ENCODE results near the gene C2CD2L. TPM values are rescaled to one million over a fixed set of nuclear protein-coding genes. Genes with fewer than 3 reads are reported as not detected.

Gene C2CD2L
- polyA plus RNA-seq, 1 of the 3 experiments (the other 2 are of a cell fraction) = 8.6 TPM

- H3K9me2 ChIP-seq = no peaks in the 10 kb centered on the region
- CTCF ChIA-PET = interaction anchor here (2.0 kb wide), 1 partner anchor 14 kb away, joined by 6 read pairs; the partner anchor contains the start of gene DPAGT1
These were observed 9.1 kb downstream of the C2CD2L start for GRCh38 chr11:119116235-119116594.

More at GRCh38 chr11:119116235-119116594, 9.1 kb downstream of the C2CD2L start:
- no peaks in the 10 kb centered on the region for H4K20me1 ChIP-seq (ENCODE audit: insufficient read depth)
- no peak overlapping the region for H2AFZ ChIP-seq (ENCODE audit: low read depth)
- no peak overlapping the region for H3K4me2 ChIP-seq
- DNase-seq = no peak
- no peaks in the 10 kb centered on the region for H3K9me3 ChIP-seq
- H3K79me2 ChIP-seq (ENCODE audit: insufficient read depth) = no peaks in the 10 kb centered on the region
- whole genome bisulfite sequencing (ENCODE audit: low lambda C conversion rate) = 80% methylated on average over 4 of the region's 10 CpGs
- H3F3A ChIP-seq (replicated peaks; ENCODE audit: insufficient read depth) = peaks cover 12% of the 10 kb centered on the region
- POLR2A ChIA-PET = no interaction called here
- no peak overlapping the region for H3K27ac ChIP-seq (ENCODE audit: low read depth in 2 of 2, low read length in 1 of 2)
- no peak overlapping the region for H3K4me3 ChIP-seq (ENCODE audit: low read depth in 2 of 2, low read length in 1 of 2)
- no peak overlapping the region for H3K9ac ChIP-seq
- peaks cover 0 to 44% of the 10 kb centered on the region in 2 experiments for H3K36me3 ChIP-seq (replicated peaks in 1 of 2; ENCODE audit: control insufficient read depth in 1 of 2, insufficient read depth in 2 of 2, low read length in 1 of 2)
- TF ChIP-seq MXI1 (IDR thresholded peaks at IDR 0.05; ENCODE audit: low read depth, low read length) (no peak), MAX (IDR thresholded peaks at IDR 0.05; ENCODE audit: low read depth) (no peak), MEF2A (IDR thresholded peaks at IDR 0.05; ENCODE audit: borderline replicate concordance, low read depth) (no peak), TEAD4 (IDR thresholded peaks at IDR 0.05; ENCODE audit: borderline replicate concordance, insufficient read depth) (no peak), CTCF (IDR thresholded peaks at IDR 0.05) (no peak), SMC3 (IDR thresholded peaks at IDR 0.05; ENCODE audit: low read depth, low read length) (no peak), IRF3 (IDR thresholded peaks at IDR 0.05; ENCODE audit: low read depth, low read length) (no peak), REST (IDR thresholded peaks at IDR 0.05; ENCODE audit: low read depth, low read length) (no peak), PBX3 (IDR thresholded peaks at IDR 0.05) (no peak), EP300 (IDR thresholded peaks at IDR 0.05; ENCODE audit: borderline replicate concordance in 1 of 2, low read depth in 1 of 2, low read length in 1 of 2) (no peak)
- H3K4me1 ChIP-seq (ENCODE audit: control insufficient read depth in 1 of 2, insufficient read depth in 2 of 2, low read depth in 1 of 2, low read length in 1 of 2) = peaks cover 7 to 9% of the 10 kb centered on the region in 2 experiments; a peak in 3 of 4 replicates
- no peaks in the 10 kb centered on the region for H3K27me3 ChIP-seq (ENCODE audit: insufficient read depth)

Data from SK-N-SH (cell line).